ENCODE results near the gene WNT10A. TPM values are rescaled to one million over a fixed set of nuclear protein-coding genes. Genes with fewer than 3 reads are reported as not detected.
A peak's percentile ranks its signal among the peaks of the same experiment; 100 is the strongest.

WNT10A gene
- total and polyA plus RNA-seq, 2 of the 8 experiments (the other 6 are each of a cell fraction or from before 2014, with no cell fraction given), result 0.05 TPM; not detected in 1

GRCh38 chr2:218882461-218882816, 1.8 kb downstream of the WNT10A start:
- Histone ChIP-seq H3K9ac (replicated peaks in 1 of 4; ENCODE audit: extremely low read depth in 1 of 4, low read depth in 3 of 4, low read length in 3 of 4) (no peak overlapping the region), H3K56ac (replicated peaks; ENCODE audit: insufficient read length, low read depth, low read length) (no peak overlapping the region), H4K91ac (replicated peaks; ENCODE audit: insufficient read length, low read length) (no peak overlapping the region), H3K23me2 (ENCODE audit: low read depth, low read length) (no peaks in the 10 kb centered on the region; the same call in 1 of the 2 replicates), H4K20me1 (replicated peaks in 1 of 2; ENCODE audit: control insufficient read depth in 1 of 2, insufficient read depth in 2 of 2, low read length in 2 of 2) (peaks cover 0 to 29% of the 10 kb centered on the region in 2 experiments), H2BK20ac (ENCODE audit: low read length) (peak overlapping the region; percentile 43; the same call in 1 of the 2 replicates), H3K36me3 (ENCODE audit: control insufficient read depth in 2 of 4, insufficient read depth in 4 of 4, low read length in 3 of 4) (peaks cover 0 to 4% (median 0%) of the 10 kb centered on the region in 4 experiments; a peak in 1 of 8 replicates), H3K23ac (ENCODE audit: insufficient read length) (no peak overlapping the region), H3K79me1 (ENCODE audit: low read depth, low read length) (no peaks in the 10 kb centered on the region; the same call in 1 of the 2 replicates), H3K27me3 (replicated peaks in 1 of 4; ENCODE audit: control insufficient read depth in 3 of 4, extremely low read depth in 1 of 4, insufficient read depth in 3 of 4, low read length in 3 of 4) (peaks cover 96 to 100% (median 97%) of the 10 kb centered on the region in 4 experiments), H2BK12ac (ENCODE audit: low read depth, low read length) (no peak overlapping the region), H3K4me1 (replicated peaks in 1 of 4; ENCODE audit: control insufficient read depth in 3 of 4, insufficient read depth in 4 of 4, low read length in 3 of 4) (peaks cover 0 to 27% (median 17%) of the 10 kb centered on the region in 4 experiments; a peak in 6 of 7 replicates), H3K79me2 (ENCODE audit: control insufficient read depth in 1 of 2, insufficient read depth in 2 of 2, low read length in 2 of 2) (no peaks in the 10 kb centered on the region), H2BK15ac (ENCODE audit: low read length) (no peak overlapping the region), H3K9me3 (ENCODE audit: insufficient read depth in 2 of 2, low read depth in 1 of 2, low read length in 1 of 2) (no peaks in the 10 kb centered on the region), H2AFZ (ENCODE audit: low read length) (no peak overlapping the region), H2BK5ac (ENCODE audit: low read depth, low read length) (no peak overlapping the region), H3K4me3 (ENCODE audit: extremely low read depth in 1 of 4, insufficient read depth in 2 of 4, low read depth in 3 of 4, low read length in 4 of 4) (no peak overlapping the region), H3K27ac (ENCODE audit: low read depth, low read length) (no peak overlapping the region), H2AK5ac (ENCODE audit: low read depth, low read length) (no peak overlapping the region), H3K18ac (ENCODE audit: extremely low read depth, low read length) (no peak overlapping the region), H4K8ac (ENCODE audit: extremely low read depth, insufficient read depth, low read length) (no peak overlapping the region), H3K4me2 (ENCODE audit: insufficient read depth in 1 of 2, low read depth in 2 of 2, low read length in 2 of 2) (no peak overlapping the region; a peak in 1 of 4 replicates), H2BK120ac (replicated peaks; ENCODE audit: low read depth, low read length) (no peak overlapping the region), H4K5ac (ENCODE audit: insufficient read length, low read depth, low read length) (no peak overlapping the region), H3K14ac (ENCODE audit: insufficient read length) (no peak overlapping the region), H3K4ac (replicated peaks; ENCODE audit: insufficient read length, low read depth, low read length) (no peak overlapping the region)
- ChIA-PET POLR2A (ENCODE audit: partially characterized antibody) (interaction anchor here (1.2 to 3.2 kb wide), 3 partner anchors 10 to 15 kb away, joined by 3 to 8 read pairs (median 6); no protein-coding TSS in a partner anchor), CTCF (ENCODE audit: partially characterized antibody) (interaction anchor here (1.0 to 21.8 kb wide), 7 partner anchors 4 to 120 kb away, joined by 3 to 783 read pairs (median 6); partner anchors contain the start of gene WNT10A)
- DNase-seq (ENCODE audit: low read depth in 1 of 2, low spot score in 2 of 2), result no peak
- FAIRE-seq, result no peak
- 36% methylated on average over 1 of the region's 1 CpG; no CpG with 5 or more reads in 1 of the 2 experiments for WGBS, 2 experiments (ENCODE audit: extremely low coverage in 1 of 2, insufficient coverage in 1 of 2, insufficient read length in 1 of 2, insufficient replicate concordance in 2 of 2, low coverage in 1 of 2, low lambda C conversion rate in 2 of 2, missing lambda C conversion rate in 1 of 2)
- no peak for TF ChIP-seq CHD2 (IDR thresholded peaks at IDR 0.05; ENCODE audit: low read length)
- no peak for TF ChIP-seq JUN (IDR thresholded peaks at IDR 0.05; ENCODE audit: low read depth, low read length)
- no peak for TF ChIP-seq TCF12 (IDR thresholded peaks at IDR 0.05; ENCODE audit: low read depth, low read length)
- no peak for TF ChIP-seq KDM4A (IDR thresholded peaks at IDR 0.05; ENCODE audit: low read depth, low read length, severe bottlenecking)
- no peak for TF ChIP-seq ASH2L (IDR thresholded peaks at IDR 0.05; ENCODE audit: low read length)
- TF ChIP-seq EZH2 (IDR thresholded peaks at IDR 0.05; ENCODE audit: low read depth, low read length, severe bottlenecking), result peak; percentile 82
- TF ChIP-seq POU5F1 (IDR thresholded peaks at IDR 0.05; ENCODE audit: low read depth, low read length), result no peak
- TF ChIP-seq RXRA (IDR thresholded peaks at IDR 0.05; ENCODE audit: insufficient read depth, low read depth, low read length), result no peak

Data from H1 (cell line).